Femur (tissue), 1 donor: ENCODE measurements around the gene PRR19.

Experiments
- DNase-seq: peaks from one replicate; pipeline ENCODE4 v3.0.0-alpha.2; 2017

PRR19 gene

GRCh38 chr19:42284591-42285341 lies 17.2 kb upstream of the PRR19 start:
- DNase-seq: peak; percentile 49

- peak; percentile 52 for DNase-seq
Observed at GRCh38 chr19:42285541-42285941, 16.4 kb upstream of the PRR19 start.

DNA sequence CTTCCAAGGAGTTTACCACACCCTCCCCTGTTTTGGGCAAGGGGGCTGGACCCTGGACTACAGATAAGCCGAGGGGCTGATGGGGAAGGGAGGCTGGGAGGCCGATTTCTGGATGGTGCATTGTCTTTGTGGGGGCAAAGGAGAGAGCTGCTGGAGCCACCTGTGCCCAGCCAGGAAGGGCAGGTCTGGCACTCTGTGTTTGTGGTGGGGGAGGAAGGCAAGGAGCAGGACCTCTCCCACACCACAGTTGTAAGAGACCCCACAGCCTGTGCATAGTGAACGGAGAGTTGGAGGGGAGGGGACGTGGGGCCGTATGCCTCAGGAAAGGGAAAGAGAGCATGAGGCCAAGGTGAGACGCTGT lies 16.0 kb upstream of the PRR19 start:
- DNase-seq: no peak

DNA sequence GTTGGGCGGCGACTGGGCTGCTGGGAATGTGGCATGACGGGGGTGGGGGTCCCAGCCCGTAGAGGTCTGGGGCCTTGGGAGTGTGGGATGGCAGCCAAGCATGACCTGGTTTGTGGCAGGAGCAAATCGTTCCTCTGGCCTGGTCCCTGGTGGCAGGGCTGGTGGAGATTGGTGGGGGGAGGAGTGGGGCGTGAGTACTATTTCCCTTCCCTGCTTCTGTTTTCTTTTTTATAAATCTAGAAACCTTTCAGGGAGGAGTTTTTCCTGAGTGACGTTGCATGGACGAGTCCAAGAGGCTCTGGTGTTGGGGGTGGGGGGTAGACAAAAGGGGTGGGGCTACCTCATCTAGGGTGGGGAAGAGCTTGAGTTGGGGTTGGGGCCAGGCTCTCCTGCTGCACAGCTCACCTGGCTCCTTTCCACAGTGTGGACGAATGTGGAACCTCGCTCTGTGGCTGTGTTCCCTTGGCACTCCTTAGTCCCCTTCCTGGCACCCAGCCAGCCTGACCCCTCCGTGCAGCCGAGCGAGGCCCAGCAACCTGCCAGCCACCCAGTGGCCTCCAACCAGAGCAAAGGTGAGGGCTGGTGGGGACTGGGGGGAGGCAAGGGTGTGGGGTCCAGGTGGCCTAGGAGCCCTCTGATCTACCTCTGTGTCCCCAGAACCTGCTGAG lies 15.4 kb upstream of the PRR19 start:
- DNase-seq: peak; percentile 72

- DNase-seq: peak; percentile 24
Observed at GRCh38 chr19:42287017-42287826, 14.7 kb upstream of the PRR19 start.

GRCh38 chr19:42287827-42288107 lies 14.2 kb upstream of the PRR19 start:
- no peak for DNase-seq

DNA sequence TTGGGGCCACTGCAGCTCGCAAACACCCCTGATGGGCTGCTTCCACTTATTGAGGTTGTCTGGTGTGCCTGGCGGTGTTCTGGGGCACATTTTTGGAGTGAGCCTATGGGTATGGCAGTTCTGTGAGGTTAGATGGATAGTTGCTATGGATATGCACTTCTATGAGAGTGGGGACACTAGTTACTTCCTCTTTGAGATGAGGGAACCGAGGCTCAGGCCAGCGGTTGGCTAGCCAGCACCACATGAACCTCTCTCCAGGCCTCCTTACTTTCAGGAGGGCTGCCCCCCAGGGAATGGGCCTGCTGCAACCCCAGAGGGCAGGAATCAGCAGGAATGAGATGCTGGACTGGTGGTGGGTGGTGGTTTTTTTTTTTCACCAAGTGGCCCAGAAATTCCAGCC lies 13.5 kb upstream of the PRR19 start:
- no peak for DNase-seq

DNA sequence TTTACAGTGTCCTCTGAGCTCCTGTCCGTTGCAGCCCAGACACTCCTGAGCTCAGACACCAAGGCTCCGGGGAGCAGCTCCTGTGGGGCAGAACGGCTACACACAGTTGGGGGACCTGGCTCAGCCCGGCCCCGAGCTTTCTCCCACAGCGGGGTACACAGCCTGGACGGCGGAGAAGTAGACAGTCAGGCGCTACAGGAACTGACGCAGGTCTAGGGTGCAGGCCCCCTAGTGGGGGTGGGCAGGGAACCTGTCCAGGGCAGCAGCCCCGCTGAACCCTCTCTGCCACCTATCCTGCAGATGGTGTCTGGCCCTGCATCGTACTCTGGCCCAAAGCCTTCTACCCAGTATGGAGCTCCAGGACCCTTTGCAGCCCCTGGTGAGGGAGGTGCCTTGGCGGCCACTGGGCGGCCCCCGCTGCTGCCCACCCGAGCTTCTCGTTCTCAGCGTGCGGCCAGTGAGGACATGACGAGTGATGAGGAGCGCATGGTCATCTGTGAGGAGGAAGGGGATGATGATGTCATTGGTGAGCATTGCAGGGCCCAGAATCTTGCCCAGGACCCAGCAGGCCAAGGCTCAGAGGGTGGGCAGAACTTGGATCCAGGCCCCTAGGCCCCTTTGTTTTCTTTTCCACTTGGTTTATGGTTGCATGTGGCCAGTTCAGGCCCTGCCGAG lies 12.9 kb upstream of the PRR19 start:
- DNase-seq: peak; percentile 20

GRCh38 chr19:42289556-42290041 lies 12.3 kb upstream of the PRR19 start:
- no peak for DNase-seq

DNA sequence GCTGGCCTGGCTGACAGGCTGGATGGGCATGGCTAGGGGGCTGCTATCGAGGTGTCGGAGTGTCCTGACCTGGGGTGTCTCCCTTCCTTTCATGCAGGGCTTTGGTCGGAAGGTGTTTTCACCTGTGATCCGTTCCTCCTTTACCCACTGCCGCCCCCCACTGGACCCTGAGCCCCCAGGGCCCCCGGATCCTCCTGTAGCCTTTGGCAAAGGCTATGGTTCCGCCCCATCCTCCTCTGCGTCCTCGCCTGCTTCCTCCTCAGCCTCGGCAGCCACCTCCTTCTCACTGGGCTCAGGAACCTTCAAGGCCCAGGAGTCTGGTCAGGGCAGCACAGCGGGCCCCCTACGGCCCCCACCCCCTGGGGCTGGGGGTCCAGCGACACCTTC lies 11.8 kb upstream of the PRR19 start:
- no peak for DNase-seq

GRCh38 chr19:42290523-42291434 lies 11.2 kb upstream of the PRR19 start:
- DNase-seq: peak; percentile 22

- DNase-seq: no peak
Observed at GRCh38 chr19:42291435-42291810, 10.5 kb upstream of the PRR19 start.

- DNase-seq: no peak
Observed at GRCh38 chr19:42292042-42292960, 9.6 kb upstream of the PRR19 start.

DNA sequence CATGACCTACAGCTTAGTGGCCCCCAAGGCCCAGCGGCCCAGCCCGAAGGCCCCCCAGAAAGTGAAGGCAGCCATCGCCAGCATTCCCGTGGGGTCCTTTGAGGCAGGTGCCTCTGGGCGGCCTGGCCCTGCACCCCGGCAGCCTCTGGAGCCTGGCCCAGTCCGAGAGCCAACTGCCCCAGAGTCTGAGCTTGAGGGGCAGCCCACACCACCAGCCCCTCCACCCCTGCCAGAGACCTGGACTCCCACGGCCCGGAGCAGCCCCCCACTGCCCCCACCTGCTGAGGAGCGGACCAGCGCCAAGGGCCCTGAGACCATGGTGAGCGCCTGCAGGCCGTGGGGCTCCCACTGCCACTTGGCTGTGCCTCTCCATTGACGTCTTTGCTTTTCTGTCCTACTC lies 9.0 kb upstream of the PRR19 start:
- DNase-seq: no peak

GRCh38 chr19:42293540-42293939 lies 8.4 kb upstream of the PRR19 start:
- DNase-seq: no peak

DNA sequence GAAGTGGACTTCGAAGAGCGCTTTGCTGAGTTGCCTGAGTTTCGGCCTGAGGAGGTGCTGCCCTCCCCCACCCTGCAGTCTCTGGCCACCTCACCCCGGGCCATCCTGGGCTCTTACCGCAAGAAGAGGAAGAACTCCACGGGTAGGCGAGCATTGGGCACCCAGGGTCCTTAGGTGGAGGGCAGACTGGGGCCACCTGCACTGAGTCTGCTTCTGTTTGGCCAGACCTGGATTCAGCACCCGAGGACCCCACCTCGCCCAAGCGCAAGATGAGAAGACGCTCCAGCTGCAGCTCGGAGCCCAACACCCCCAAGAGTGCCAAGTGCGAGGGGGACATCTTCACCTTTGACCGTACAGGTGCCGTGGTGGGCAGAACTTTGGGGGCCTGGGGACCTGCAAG lies 8.0 kb upstream of the PRR19 start:
- DNase-seq: no peak

DNA sequence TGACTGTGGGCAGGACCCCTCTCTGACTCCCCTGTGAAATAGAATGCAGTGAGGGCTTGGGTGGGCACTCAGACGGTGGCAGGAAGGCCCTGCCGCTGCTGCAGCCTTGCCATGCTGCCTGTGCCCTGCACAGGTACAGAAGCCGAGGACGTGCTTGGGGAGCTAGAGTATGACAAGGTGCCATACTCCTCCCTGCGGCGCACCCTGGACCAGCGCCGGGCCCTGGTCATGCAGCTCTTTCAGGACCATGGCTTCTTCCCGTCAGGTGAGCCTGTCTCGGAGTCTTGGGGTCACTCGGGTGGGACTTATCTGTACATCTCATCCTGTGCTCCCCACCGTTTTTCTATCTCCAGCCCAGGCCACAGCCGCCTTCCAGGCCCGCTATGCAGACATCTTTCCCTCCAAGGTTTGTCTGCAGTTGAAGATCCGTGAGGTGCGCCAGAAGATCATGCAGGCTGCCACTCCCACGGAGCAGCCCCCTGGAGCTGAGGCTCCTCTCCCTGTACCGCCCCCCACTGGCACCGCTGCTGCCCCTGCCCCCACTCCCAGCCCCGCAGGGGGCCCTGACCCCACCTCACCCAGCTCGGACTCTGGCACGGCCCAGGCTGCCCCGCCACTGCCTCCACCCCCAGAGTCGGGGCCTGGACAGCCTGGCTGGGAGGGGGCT lies 7.3 kb upstream of the PRR19 start:
- DNase-seq: no peak

DNA sequence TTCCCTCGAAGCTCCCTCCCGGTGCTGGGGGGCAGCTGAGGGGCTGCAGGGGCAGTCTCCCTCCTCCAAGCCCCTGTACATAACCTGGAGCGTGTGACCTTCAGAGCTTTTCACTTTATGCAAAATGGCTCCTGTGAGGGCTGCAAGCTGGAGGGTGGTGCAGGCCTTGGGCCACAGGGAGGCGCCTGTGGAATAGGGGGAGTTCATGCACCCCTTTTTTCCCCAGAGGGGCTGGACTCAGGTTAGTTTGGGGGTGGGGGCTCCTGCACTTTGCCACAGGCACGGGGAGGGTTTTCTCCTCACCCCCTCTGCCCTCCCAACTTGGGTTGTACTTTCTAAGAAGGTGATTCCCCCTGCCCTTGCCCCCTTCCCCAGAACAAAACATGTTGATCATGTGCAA lies 6.6 kb upstream of the PRR19 start:
- no peak for DNase-seq

GRCh38 chr19:42295831-42296525 lies 6.0 kb upstream of the PRR19 start:
- DNase-seq: peak; percentile 85

DNA sequence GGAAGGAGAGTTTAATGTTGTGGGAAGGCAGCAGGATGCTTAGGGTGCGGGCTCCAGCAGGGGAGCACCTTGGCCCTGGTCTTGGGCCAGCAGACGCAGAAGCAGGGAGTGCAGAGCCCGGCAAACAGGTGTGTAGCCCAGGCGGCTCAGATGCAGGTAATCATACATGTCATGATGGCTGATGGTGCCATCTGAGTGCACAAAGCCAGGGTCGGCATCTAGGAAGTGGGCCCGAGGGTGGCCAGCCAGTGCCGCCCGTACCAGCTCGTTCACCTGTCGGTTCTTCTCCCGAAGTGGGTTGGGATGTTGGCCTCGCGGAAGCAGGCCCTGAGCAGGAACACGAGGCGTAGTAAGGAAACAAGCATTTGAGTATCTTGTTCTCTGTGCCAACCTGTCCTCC lies 4.9 kb upstream of the PRR19 start:
- DNase-seq: peak; percentile 19
